ENCODE measurements around the gene CORO2A.

The CORO2A gene

DNA sequence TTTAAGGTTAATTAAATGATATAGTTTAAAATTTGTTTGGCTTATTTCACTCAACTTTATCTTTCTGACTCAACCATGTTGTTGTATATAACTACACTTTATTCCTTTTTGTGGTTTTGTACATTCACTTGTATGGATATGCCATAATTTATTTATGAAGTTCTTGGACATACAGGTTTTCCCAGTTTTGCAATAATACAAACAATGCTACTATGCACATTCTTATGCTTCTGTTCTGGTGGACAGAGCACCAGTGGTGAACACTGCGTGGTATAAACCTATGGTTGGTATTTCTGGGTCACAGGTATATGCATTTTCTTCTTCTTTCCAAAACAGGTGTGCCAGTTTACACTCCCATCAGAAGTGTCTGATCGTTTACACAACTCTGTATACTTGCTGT, 37.8 kb downstream of the CORO2A start:
- ChIA-PET CTCF (no interaction called here), POLR2A (interaction anchor here (0.6 kb wide), 1 partner anchor 861 kb away, joined by 3 read pairs; no protein-coding TSS in a partner anchor)
- Histone ChIP-seq H3K4me1 (ENCODE audit: control insufficient read depth, insufficient read depth, low read length) (no peaks in the 10 kb centered on the region), H3K4me3 (ENCODE audit: low read depth, low read length) (no peak overlapping the region), H3K27ac (ENCODE audit: extremely low read depth, low read depth, low read length) (no peak overlapping the region), H3K9me3 (ENCODE audit: control insufficient read depth, insufficient read depth, low read depth, low read length) (no peaks in the 10 kb centered on the region), H3K36me3 (ENCODE audit: control insufficient read depth in 2 of 2, insufficient read depth in 1 of 2, low read length in 2 of 2) (no peaks in the 10 kb centered on the region)
- TF ChIP-seq OSR2 (tag by site-specific recombination; IDR thresholded peaks at IDR 0.05), result no peak
- TF ChIP-seq HOXC10 (CRISPR knock-in tag; IDR thresholded peaks at IDR 0.05), result no peak
- no peak for TF ChIP-seq ZNF335 (tag by site-specific recombination; conservative IDR thresholded peaks at IDR 0.05)
- TF ChIP-seq TRIM28 (IDR thresholded peaks at IDR 0.05; ENCODE audit: borderline replicate concordance, low read length), result no peak
- TF ChIP-seq ZNF561 (tag by site-specific recombination; IDR thresholded peaks at IDR 0.05; ENCODE audit: borderline replicate concordance), result no peak
- TF ChIP-seq, protein P1, sequence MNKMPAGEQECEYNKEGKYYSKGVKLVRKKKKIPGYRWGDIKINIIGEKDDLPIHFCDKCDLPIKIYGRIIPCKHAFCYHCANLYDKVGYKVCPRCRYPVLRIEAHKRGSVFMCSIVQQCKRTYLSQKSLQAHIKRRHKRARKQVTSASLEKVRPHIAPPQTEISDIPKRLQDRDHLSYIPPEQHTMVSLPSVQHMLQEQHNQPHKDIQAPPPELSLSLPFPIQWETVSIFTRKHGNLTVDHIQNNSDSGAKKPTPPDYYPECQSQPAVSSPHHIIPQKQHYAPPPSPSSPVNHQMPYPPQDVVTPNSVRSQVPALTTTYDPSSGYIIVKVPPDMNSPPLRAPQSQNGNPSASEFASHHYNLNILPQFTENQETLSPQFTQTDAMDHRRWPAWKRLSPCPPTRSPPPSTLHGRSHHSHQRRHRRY (tag by site-specific recombination; IDR thresholded peaks at IDR 0.05), result no peak
- TF ChIP-seq, protein P2, sequence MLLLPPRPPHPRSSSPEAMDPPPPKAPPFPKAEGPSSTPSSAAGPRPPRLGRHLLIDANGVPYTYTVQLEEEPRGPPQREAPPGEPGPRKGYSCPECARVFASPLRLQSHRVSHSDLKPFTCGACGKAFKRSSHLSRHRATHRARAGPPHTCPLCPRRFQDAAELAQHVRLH (tag by site-specific recombination; IDR thresholded peaks at IDR 0.05), result no peak
- TF ChIP-seq ZNF394 (tag by site-specific recombination; IDR thresholded peaks at IDR 0.05; ENCODE audit: borderline replicate concordance), result no peak
- TF ChIP-seq, protein P3, sequence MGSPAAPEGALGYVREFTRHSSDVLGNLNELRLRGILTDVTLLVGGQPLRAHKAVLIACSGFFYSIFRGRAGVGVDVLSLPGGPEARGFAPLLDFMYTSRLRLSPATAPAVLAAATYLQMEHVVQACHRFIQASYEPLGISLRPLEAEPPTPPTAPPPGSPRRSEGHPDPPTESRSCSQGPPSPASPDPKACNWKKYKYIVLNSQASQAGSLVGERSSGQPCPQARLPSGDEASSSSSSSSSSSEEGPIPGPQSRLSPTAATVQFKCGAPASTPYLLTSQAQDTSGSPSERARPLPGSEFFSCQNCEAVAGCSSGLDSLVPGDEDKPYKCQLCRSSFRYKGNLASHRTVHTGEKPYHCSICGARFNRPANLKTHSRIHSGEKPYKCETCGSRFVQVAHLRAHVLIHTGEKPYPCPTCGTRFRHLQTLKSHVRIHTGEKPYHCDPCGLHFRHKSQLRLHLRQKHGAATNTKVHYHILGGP (tag by site-specific recombination; IDR thresholded peaks at IDR 0.05), result no peak
- no peak for TF ChIP-seq ZBTB17 (tag by site-specific recombination; IDR thresholded peaks at IDR 0.05)
- no peak for TF ChIP-seq ZNF157 (tag by site-specific recombination; IDR thresholded peaks at IDR 0.05)

DNA sequence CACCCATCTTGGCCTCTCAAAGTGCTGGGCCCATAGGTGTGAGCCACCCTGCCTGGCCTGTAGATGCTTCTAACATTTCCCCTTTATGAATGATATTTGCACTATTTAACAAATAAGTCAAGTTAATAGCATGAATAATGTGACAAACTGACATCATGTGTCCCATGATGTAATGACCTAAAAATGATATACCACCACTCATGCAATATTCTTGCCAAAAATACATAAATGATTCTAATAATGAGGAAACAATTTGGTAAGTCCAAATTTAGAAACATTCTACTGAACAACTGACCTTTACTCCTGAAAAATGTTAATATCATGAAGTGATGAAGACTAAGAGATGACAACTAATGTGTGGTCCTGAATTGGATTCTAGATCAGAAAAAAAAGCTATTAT, 39.9 kb downstream of the CORO2A start:
- CTCF ChIA-PET, result no interaction called here
- H3K27ac ChIP-seq (ENCODE audit: extremely low read depth, low read depth, low read length), result no peak overlapping the region
- H3K36me3 ChIP-seq (ENCODE audit: control insufficient read depth in 2 of 2, insufficient read depth in 1 of 2, low read length in 2 of 2), result no peaks in the 10 kb centered on the region
- TF ChIP-seq ZNF658 (tag by site-specific recombination; IDR thresholded peaks at IDR 0.05) (no peak), ZNF624 (tag by site-specific recombination; IDR thresholded peaks at IDR 0.05) (no peak)
- TF ChIP-seq, protein P4, sequence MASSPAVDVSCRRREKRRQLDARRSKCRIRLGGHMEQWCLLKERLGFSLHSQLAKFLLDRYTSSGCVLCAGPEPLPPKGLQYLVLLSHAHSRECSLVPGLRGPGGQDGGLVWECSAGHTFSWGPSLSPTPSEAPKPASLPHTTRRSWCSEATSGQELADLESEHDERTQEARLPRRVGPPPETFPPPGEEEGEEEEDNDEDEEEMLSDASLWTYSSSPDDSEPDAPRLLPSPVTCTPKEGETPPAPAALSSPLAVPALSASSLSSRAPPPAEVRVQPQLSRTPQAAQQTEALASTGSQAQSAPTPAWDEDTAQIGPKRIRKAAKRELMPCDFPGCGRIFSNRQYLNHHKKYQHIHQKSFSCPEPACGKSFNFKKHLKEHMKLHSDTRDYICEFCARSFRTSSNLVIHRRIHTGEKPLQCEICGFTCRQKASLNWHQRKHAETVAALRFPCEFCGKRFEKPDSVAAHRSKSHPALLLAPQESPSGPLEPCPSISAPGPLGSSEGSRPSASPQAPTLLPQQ (tag by site-specific recombination; IDR thresholded peaks at IDR 0.05), result 0 out of 2 replicates have a peak, but pooled peaks have one; percentile 27
- POLR2A ChIA-PET, result no interaction called here
- no peaks in the 10 kb centered on the region for H3K9me3 ChIP-seq (ENCODE audit: control insufficient read depth, insufficient read depth, low read depth, low read length)
- no peaks in the 10 kb centered on the region for H3K4me1 ChIP-seq (ENCODE audit: control insufficient read depth, insufficient read depth, low read length)
- no peak overlapping the region for H3K4me3 ChIP-seq (ENCODE audit: low read depth, low read length)

DNA sequence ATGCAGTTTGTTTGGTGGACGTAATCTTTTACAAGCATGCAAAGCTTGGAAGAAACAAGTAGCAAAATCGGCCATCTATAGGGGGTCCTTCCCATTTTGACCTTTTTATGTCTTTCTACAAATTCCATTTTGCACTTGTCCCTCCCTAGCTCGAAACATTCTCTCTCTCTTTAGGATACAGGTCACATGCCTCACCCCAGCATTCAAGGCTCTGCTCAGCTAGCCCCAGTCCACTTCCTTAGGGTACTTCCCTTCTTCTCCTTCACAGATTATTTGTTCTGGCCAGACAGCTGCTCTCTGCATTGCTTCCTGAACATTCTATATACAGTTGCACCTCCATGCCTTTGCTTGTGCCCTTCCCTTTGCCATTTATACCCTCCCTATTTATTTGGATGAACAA, 41.7 kb downstream of the CORO2A start:
- no peaks in the 10 kb centered on the region for H3K9me3 ChIP-seq (ENCODE audit: control insufficient read depth, insufficient read depth, low read depth, low read length)
- H3K36me3 ChIP-seq (ENCODE audit: control insufficient read depth in 2 of 2, insufficient read depth in 1 of 2, low read length in 2 of 2), result no peaks in the 10 kb centered on the region
- CTCF ChIA-PET, result interaction anchor here (1.2 kb wide), 1 partner anchor 56 kb away, joined by 4 read pairs; no protein-coding TSS in a partner anchor
- no peak overlapping the region for H3K27ac ChIP-seq (ENCODE audit: extremely low read depth, low read depth, low read length)
- H3K4me3 ChIP-seq (ENCODE audit: low read depth, low read length), result no peak overlapping the region
- no peaks in the 10 kb centered on the region; the same call in 1 of the 2 replicates for H3K4me1 ChIP-seq (ENCODE audit: control insufficient read depth, insufficient read depth, low read length)
- POLR2A ChIA-PET, result no interaction called here
- TF ChIP-seq GLIS1 (tag by site-specific recombination; IDR thresholded peaks at IDR 0.05), result no peak
- TF ChIP-seq YY1 (tag by site-specific recombination; IDR thresholded peaks at IDR 0.05), result no peak
- no peak for TF ChIP-seq ZNF121 (tag by site-specific recombination; IDR thresholded peaks at IDR 0.05)
- no peak for TF ChIP-seq KLF16 (tag by site-specific recombination; IDR thresholded peaks at IDR 0.05)
- TF ChIP-seq ZNF175 (tag by site-specific recombination; IDR thresholded peaks at IDR 0.05), result no peak
- TF ChIP-seq ZNF585B (tag by site-specific recombination; IDR thresholded peaks at IDR 0.05), result no peak
- TF ChIP-seq ZFP41 (tag by site-specific recombination; IDR thresholded peaks at IDR 0.05; ENCODE audit: borderline replicate concordance), result no peak
- no peak for TF ChIP-seq REPIN1 (tag by site-specific recombination; IDR thresholded peaks at IDR 0.05; ENCODE audit: low read depth)
- TF ChIP-seq SALL2 (tag by site-specific recombination; IDR thresholded peaks at IDR 0.05; ENCODE audit: borderline replicate concordance), result no peak
- TF ChIP-seq ZNF555 (tag by site-specific recombination; conservative IDR thresholded peaks at IDR 0.05), result no peak
- TF ChIP-seq, protein P5, sequence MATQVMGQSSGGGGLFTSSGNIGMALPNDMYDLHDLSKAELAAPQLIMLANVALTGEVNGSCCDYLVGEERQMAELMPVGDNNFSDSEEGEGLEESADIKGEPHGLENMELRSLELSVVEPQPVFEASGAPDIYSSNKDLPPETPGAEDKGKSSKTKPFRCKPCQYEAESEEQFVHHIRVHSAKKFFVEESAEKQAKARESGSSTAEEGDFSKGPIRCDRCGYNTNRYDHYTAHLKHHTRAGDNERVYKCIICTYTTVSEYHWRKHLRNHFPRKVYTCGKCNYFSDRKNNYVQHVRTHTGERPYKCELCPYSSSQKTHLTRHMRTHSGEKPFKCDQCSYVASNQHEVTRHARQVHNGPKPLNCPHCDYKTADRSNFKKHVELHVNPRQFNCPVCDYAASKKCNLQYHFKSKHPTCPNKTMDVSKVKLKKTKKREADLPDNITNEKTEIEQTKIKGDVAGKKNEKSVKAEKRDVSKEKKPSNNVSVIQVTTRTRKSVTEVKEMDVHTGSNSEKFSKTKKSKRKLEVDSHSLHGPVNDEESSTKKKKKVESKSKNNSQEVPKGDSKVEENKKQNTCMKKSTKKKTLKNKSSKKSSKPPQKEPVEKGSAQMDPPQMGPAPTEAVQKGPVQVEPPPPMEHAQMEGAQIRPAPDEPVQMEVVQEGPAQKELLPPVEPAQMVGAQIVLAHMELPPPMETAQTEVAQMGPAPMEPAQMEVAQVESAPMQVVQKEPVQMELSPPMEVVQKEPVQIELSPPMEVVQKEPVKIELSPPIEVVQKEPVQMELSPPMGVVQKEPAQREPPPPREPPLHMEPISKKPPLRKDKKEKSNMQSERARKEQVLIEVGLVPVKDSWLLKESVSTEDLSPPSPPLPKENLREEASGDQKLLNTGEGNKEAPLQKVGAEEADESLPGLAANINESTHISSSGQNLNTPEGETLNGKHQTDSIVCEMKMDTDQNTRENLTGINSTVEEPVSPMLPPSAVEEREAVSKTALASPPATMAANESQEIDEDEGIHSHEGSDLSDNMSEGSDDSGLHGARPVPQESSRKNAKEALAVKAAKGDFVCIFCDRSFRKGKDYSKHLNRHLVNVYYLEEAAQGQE (tag by site-specific recombination; IDR thresholded peaks at IDR 0.05), result no peak
- TF ChIP-seq ZNF433 (tag by site-specific recombination; IDR thresholded peaks at IDR 0.05; ENCODE audit: low read depth), result no peak
